OCI-LY7 (cell line): Measurements from ENCODE around the gene WDR43. TPM values are rescaled to one million over a fixed set of nuclear protein-coding genes. Genes with fewer than 3 reads are reported as not detected.

Experiments used
- BruUV-seq: library from RNA; stranded (reverse); fragments of 400-500 nt; replicated peaks from 2 replicates; lab custom pipeline; 2021; lab: Mats Ljungman, UMichigan
- CTCF ChIA-PET: fragments of 300-600 bp; sonication (Branson Sonifier 250); formaldehyde crosslinking; loops from one replicate; lab custom pipeline; 2022; ENCODE audit warnings: antibody characterized with exemption; ENCODE audit not compliant: unreplicated experiment; lab: Charles Lee
- POLR2A ChIA-PET: fragments of 300-600 bp; sonication (Branson Sonifier 250); formaldehyde crosslinking; loops from one replicate; lab custom pipeline; 2022; ENCODE audit warnings: antibody characterized with exemption; lab: Charles Lee
- DNase-seq: peaks from one replicate; pipeline ENCODE4 v3.0.0-alpha.2; 2015; ENCODE audit warnings: low spot score
- H2AFZ ChIP-seq: fragments of 200-600 bp; sonication (generic), shearing (Covaris generic); 2 replicates; pipeline ENCODE4 v1.6.1; 2014; ENCODE audit warnings: mild to moderate bottlenecking, antibody characterized with exemption, low read length, moderate library complexity
- H3K27ac ChIP-seq: fragments of 200-600 bp; sonication (generic); 2 replicates; pipeline ENCODE4 v1.5.1; 2014; ENCODE audit warnings: mixed run types, low read depth, mild to moderate bottlenecking, moderate library complexity, low read length, inconsistent platforms; ENCODE audit not compliant: poor library complexity, severe bottlenecking
- H3K36me3 ChIP-seq: fragments of 200-600 bp; sonication (generic); 2 replicates; pipeline ENCODE4 v1.6.1; 2014; ENCODE audit warnings: mild to moderate bottlenecking, antibody characterized with exemption, low read length, moderate library complexity, mixed read lengths; ENCODE audit not compliant: insufficient read depth
- H3K4me1 ChIP-seq: fragments of 200-600 bp; sonication (generic); 2 replicates; pipeline ENCODE4 v1.5.1; 2014; ENCODE audit warnings: mild to moderate bottlenecking, low read length; ENCODE audit not compliant: insufficient read depth, poor library complexity, severe bottlenecking
- H3K4me2 ChIP-seq: fragments of 200-600 bp; sonication (generic); 2 replicates; pipeline ENCODE4 v1.6.1; 2014; ENCODE audit warnings: mild to moderate bottlenecking, low read length
- H3K4me3 ChIP-seq: fragments of 200-600 bp; sonication (generic); 2 replicates; pipeline ENCODE4 v1.5.1; 2014; ENCODE audit warnings: mild to moderate bottlenecking, low read depth, low read length; ENCODE audit not compliant: poor library complexity, severe bottlenecking
- H3K79me2 ChIP-seq: fragments of 200-600 bp; sonication (generic); 2 replicates; pipeline ENCODE4 v1.6.1; 2016; ENCODE audit warnings: low read depth, mild to moderate bottlenecking, low read length, moderate library complexity, mixed read lengths; ENCODE audit not compliant: insufficient read depth
- H3K9me2 ChIP-seq: fragments of 200-600 bp; sonication (generic); 2 replicates; pipeline ENCODE4 v1.6.1; 2016; ENCODE audit warnings: mild to moderate bottlenecking, low read length, mixed read lengths; ENCODE audit not compliant: insufficient read depth
- H3K9me3 ChIP-seq: fragments of 200-600 bp; sonication (generic); 2 replicates; pipeline ENCODE4 v1.6.1; 2014; ENCODE audit warnings: mild to moderate bottlenecking, mixed run types, low read length, mixed read lengths
- H4K20me1 ChIP-seq: fragments of 200-600 bp; sonication (generic); 2 replicates; pipeline ENCODE4 v1.6.1; 2014; ENCODE audit warnings: mild to moderate bottlenecking, antibody characterized with exemption, low read length, moderate library complexity, mixed read lengths; ENCODE audit not compliant: insufficient read depth
- CTCF ChIP-seq: fragments of 200-600 bp; sonication (generic); conservative IDR thresholded peaks from 2 replicates; pipeline ENCODE4 v1.5.1; 2014; ENCODE audit warnings: mild to moderate bottlenecking, antibody characterized with exemption, low read length, moderate library complexity, mixed read lengths
- EZH2phosphoT487 ChIP-seq: fragments of 200-600 bp; sonication (generic); IDR thresholded peaks from 2 replicates; pipeline ENCODE4 v1.6.1; 2018; ENCODE audit warnings: low read depth, borderline replicate concordance, mild to moderate bottlenecking, mixed run types, antibody characterized with exemption, low read length, moderate library complexity, mixed read lengths
- intact Hi-C: fragments of 100-400 bp; cut with micrococcal nuclease; formaldehyde crosslinking; loops from one replicate; pipeline ENCODE4 v1.10.0; 2022; ENCODE audit not compliant: unreplicated experiment
- total RNA-seq, 2 experiments: library from RNA; depleted of rRNA in 1 of 2; stranded (reverse); fragments of >200 nt in 1 of 2; shearing (Covaris generic) in 1 of 2; gene quantifications; 2 replicates each; pipeline ENCODE4 v1.2.3, GENCODE V29; 2014 to 2022

Gene WDR43
- total RNA-seq, 2 experiments from 2014 or later, result 78.8 to 111 TPM

- Histone ChIP-seq H3K9me3 (no peaks in the 10 kb centered on the region), H4K20me1 (peaks cover 15% of the 10 kb centered on the region; the same call in 1 of the 2 replicates)
- intact Hi-C loops, result no loop called here
These were observed 35.1 kb downstream of the WDR43 start for GRCh38 chr2:28929581-28929980.

GRCh38 chr2:28930205-28930604 lies 35.7 kb downstream of the WDR43 start:
- TF ChIP-seq EZH2phosphoT487 (no peak), CTCF (no peak)
- H3K79me2 ChIP-seq, result peaks cover 39% of the 10 kb centered on the region; the same call in 1 of the 2 replicates
- H3K27ac ChIP-seq, result no peak overlapping the region
- H4K20me1 ChIP-seq, result peaks cover 22% of the 10 kb centered on the region; the same call in 1 of the 2 replicates
- H2AFZ ChIP-seq, result no peak overlapping the region
- ChIA-PET POLR2A (interaction anchor here (2.8 kb wide), 1 partner anchor 20 kb away, joined by 10 read pairs; no protein-coding TSS in a partner anchor), CTCF (no interaction called here)
- intact Hi-C loops, result no loop called here
- H3K4me1 ChIP-seq, result peaks cover 8% of the 10 kb centered on the region
- peaks cover 100% of the 10 kb centered on the region for H3K36me3 ChIP-seq
- no peaks in the 10 kb centered on the region for H3K9me2 ChIP-seq
- no peak overlapping the region for H3K4me3 ChIP-seq
- no peak for DNase-seq
- TSS peak; percentile 10 for BruUV-seq
- H3K4me2 ChIP-seq, result no peak overlapping the region
- no peaks in the 10 kb centered on the region for H3K9me3 ChIP-seq

More at GRCh38 chr2:28929581-28929980, 35.1 kb downstream of the WDR43 start:
- Histone ChIP-seq H3K9me2 (no peaks in the 10 kb centered on the region), H3K79me2 (peaks cover 35% of the 10 kb centered on the region; the same call in 1 of the 2 replicates), H3K4me2 (no peak overlapping the region), H3K27ac (no peak overlapping the region), H2AFZ (no peak overlapping the region), H3K36me3 (peaks cover 100% of the 10 kb centered on the region), H3K4me1 (peaks cover 8% of the 10 kb centered on the region), H3K4me3 (no peak overlapping the region)
- POLR2A ChIA-PET, result interaction anchor here (1.5 to 2.8 kb wide), 3 partner anchors 8 to 79 kb away, joined by 5 to 10 read pairs (median 6); no protein-coding TSS in a partner anchor
- DNase-seq, result no peak
- TF ChIP-seq EZH2phosphoT487 (no peak), CTCF (no peak)
- no TSS peak for BruUV-seq
- CTCF ChIA-PET, result no interaction called here

GRCh38 chr2:28934769-28935168 lies 40.3 kb downstream of the WDR43 start:
- H3K4me2 ChIP-seq, result no peak overlapping the region
- H2AFZ ChIP-seq, result no peak overlapping the region
- no peaks in the 10 kb centered on the region for H3K9me3 ChIP-seq
- no peak for DNase-seq
- H3K79me2 ChIP-seq, result peaks cover 45% of the 10 kb centered on the region; the same call in 1 of the 2 replicates
- no peak overlapping the region for H3K27ac ChIP-seq
- ChIA-PET POLR2A (no interaction called here), CTCF (no interaction called here)
- H3K36me3 ChIP-seq, result peaks cover 100% of the 10 kb centered on the region
- peaks cover 16% of the 10 kb centered on the region; the same call in 1 of the 2 replicates for H4K20me1 ChIP-seq
- H3K9me2 ChIP-seq, result no peaks in the 10 kb centered on the region
- H3K4me3 ChIP-seq, result no peak overlapping the region
- TF ChIP-seq CTCF (no peak), EZH2phosphoT487 (no peak)
- intact Hi-C loops, result no loop called here
- BruUV-seq, result no TSS peak
- peaks cover 8% of the 10 kb centered on the region for H3K4me1 ChIP-seq
